GM19240 (cell line): ENCODE results near the gene AMER3.
"Not testable (repeated sequence)": the region's sequence is repeated elsewhere in the genome, so short reads cannot be mapped to it uniquely, and the experiment has no call there.

Experiments
- DNase-seq: peaks from one replicate; pipeline ENCODE4 v3.0.0; 2011; ENCODE audit warnings: low spot score; ENCODE audit not compliant: insufficient read length

AMER3 gene

GRCh38 chr2:130755256-130756052 lies at the start of gene AMER3:
TSS of gene AMER3 (plus strand) at chr2:130755540. CDS start at chr2:130762073, 6,533 bp downstream.
- no peak for DNase-seq

- DNase-seq = not testable (repeated sequence)
Observed at GRCh38 chr2:130714795-130715194, 40.5 kb upstream of the AMER3 start.

- DNase-seq = no peak
Observed at GRCh38 chr2:130720036-130720435, 35.3 kb upstream of the AMER3 start.

- no peak for DNase-seq
Observed at GRCh38 chr2:130720528-130720927, 34.8 kb upstream of the AMER3 start.

- no peak for DNase-seq
Observed at GRCh38 chr2:130724455-130724854, 30.9 kb upstream of the AMER3 start.

- no peak for DNase-seq
Observed at GRCh38 chr2:130726614-130727180, 28.6 kb upstream of the AMER3 start.

- no peak for DNase-seq
Observed at GRCh38 chr2:130727286-130727924, 27.9 kb upstream of the AMER3 start.

GRCh38 chr2:130728007-130728454 lies 27.3 kb upstream of the AMER3 start:
- DNase-seq = no peak

GRCh38 chr2:130728549-130729316 lies 26.6 kb upstream of the AMER3 start, which contains the start of gene GPR148:
TSS of gene GPR148 (plus strand) at chr2:130729070. CDS start at chr2:130729152, 82 bp downstream.
- DNase-seq = no peak

- no peak for DNase-seq
Observed at GRCh38 chr2:130729322-130730299, 25.7 kb upstream of the AMER3 start.

GRCh38 chr2:130732257-130732656 lies 23.1 kb upstream of the AMER3 start:
- not testable (repeated sequence) for DNase-seq

GRCh38 chr2:130735200-130735599 lies 20.1 kb upstream of the AMER3 start:
- no peak for DNase-seq

- no peak for DNase-seq
Observed at GRCh38 chr2:130736487-130736886, 18.9 kb upstream of the AMER3 start.

- DNase-seq = no peak
Observed at GRCh38 chr2:130737592-130737991, 17.7 kb upstream of the AMER3 start.

GRCh38 chr2:130740671-130741070 lies 14.7 kb upstream of the AMER3 start:
- no peak for DNase-seq

- no peak for DNase-seq
Observed at GRCh38 chr2:130743278-130743677, 12.1 kb upstream of the AMER3 start.

GRCh38 chr2:130744287-130745117 lies 10.8 kb upstream of the AMER3 start:
- no peak for DNase-seq

- no peak for DNase-seq
Observed at GRCh38 chr2:130749078-130749477, 6.3 kb upstream of the AMER3 start.

- DNase-seq = no peak
Observed at GRCh38 chr2:130749641-130750040, 5.7 kb upstream of the AMER3 start.
